ENCODE results near the gene MED17.

Gene MED17

GRCh38 chr11:93852242-93852641, 68.2 kb downstream of the MED17 start:
- no peak for DNase-seq

GRCh38 chr11:93857413-93858120, 73.5 kb downstream of the MED17 start:
- peak; percentile 34 for DNase-seq

DNA sequence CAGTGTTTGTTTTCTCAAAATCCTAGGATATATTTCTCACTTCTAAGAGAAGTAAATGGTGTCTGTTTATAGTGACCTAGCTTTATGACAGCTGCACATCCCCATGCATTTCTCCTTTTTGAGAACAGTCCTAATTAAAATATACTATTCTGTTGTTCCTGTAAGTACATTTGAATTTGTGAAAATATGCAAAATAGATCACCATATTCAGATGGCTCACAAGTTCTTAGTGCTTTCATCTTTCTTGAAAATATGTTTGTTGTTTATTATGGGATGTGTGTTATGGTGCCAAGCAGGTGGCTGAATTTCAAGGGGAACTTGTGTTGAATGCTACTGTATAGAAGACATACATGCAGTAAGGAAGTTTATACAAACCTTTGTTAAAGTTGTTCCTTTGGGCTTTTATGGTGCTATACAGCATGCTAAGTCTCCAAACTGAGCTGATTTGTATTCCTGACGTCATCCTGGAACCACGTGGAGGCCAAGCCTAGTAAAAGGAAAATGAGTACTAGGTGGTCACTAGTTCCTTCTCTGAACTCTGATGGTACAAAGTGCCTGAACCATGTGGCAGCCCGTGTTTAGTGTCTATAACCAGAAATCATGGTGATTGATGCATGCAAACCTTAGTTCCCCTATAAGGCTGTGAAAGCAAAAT, 74.2 kb downstream of the MED17 start:
- no peak for DNase-seq

- DNase-seq: no peak
Observed at GRCh38 chr11:93861808-93862207, 77.7 kb downstream of the MED17 start.
